ENCODE results near the gene FDX2.

FDX2 gene

GRCh38 chr19:10289167-10289835 is 26.5 kb downstream of the FDX2 start:
- DNase-seq (ENCODE audit: extremely low spot score) = peak; percentile 70
- no peak for TF ChIP-seq ARNT (IDR thresholded peaks at IDR 0.05)
- no peak for TF ChIP-seq ZNF384 (IDR thresholded peaks at IDR 0.05)
- TF ChIP-seq L3MBTL2 (conservative IDR thresholded peaks at IDR 0.05) = peak; percentile 94
- TF ChIP-seq NFRKB (IDR thresholded peaks at IDR 0.05) = no peak
- TF ChIP-seq LEF1 (IDR thresholded peaks at IDR 0.05; ENCODE audit: borderline replicate concordance) = no peak
- TF ChIP-seq TARDBP (IDR thresholded peaks at IDR 0.05) = no peak
- TF ChIP-seq CTBP1 (IDR thresholded peaks at IDR 0.05; ENCODE audit: borderline replicate concordance) = no peak
- TF ChIP-seq FOXA1 (IDR thresholded peaks at IDR 0.05) = no peak
- no peak for TF ChIP-seq BHLHE40 (IDR thresholded peaks at IDR 0.05; ENCODE audit: borderline replicate concordance)
- ChIA-PET CTCF (interaction anchor here (0.6 to 1.8 kb wide), 12 partner anchors 10 to 283 kb away, joined by 3 to 9 read pairs (median 4); no protein-coding TSS in a partner anchor), POLR2A (interaction anchor here (0.6 to 4.3 kb wide), 14 partner anchors 9 to 313 kb away, joined by 3 to 41 read pairs (median 5); partner anchors contain the start of genes DNMT1, FDX2, ICAM1 and RAVER1)

GRCh38 chr19:10288662-10289166 is 27.1 kb downstream of the FDX2 start:
- DNase-seq (ENCODE audit: extremely low spot score) = no peak
- POLR2A ChIA-PET = interaction anchor here (1.0 to 4.3 kb wide), 11 partner anchors 9 to 94 kb away, joined by 3 to 41 read pairs (median 7); partner anchors contain the start of genes DNMT1, FDX2, ICAM1 and RAVER1
- TF ChIP-seq TARDBP (IDR thresholded peaks at IDR 0.05) (0 out of 2 replicates have a peak, but pooled peaks have one; percentile 37), HDGF (IDR thresholded peaks at IDR 0.05; ENCODE audit: borderline replicate concordance) (no peak), ARNT (IDR thresholded peaks at IDR 0.05) (no peak)
- CTCF ChIA-PET = interaction anchor here (0.6 to 1.8 kb wide), 6 partner anchors 18 to 283 kb away, joined by 3 to 6 read pairs (median 4); no protein-coding TSS in a partner anchor

DNA sequence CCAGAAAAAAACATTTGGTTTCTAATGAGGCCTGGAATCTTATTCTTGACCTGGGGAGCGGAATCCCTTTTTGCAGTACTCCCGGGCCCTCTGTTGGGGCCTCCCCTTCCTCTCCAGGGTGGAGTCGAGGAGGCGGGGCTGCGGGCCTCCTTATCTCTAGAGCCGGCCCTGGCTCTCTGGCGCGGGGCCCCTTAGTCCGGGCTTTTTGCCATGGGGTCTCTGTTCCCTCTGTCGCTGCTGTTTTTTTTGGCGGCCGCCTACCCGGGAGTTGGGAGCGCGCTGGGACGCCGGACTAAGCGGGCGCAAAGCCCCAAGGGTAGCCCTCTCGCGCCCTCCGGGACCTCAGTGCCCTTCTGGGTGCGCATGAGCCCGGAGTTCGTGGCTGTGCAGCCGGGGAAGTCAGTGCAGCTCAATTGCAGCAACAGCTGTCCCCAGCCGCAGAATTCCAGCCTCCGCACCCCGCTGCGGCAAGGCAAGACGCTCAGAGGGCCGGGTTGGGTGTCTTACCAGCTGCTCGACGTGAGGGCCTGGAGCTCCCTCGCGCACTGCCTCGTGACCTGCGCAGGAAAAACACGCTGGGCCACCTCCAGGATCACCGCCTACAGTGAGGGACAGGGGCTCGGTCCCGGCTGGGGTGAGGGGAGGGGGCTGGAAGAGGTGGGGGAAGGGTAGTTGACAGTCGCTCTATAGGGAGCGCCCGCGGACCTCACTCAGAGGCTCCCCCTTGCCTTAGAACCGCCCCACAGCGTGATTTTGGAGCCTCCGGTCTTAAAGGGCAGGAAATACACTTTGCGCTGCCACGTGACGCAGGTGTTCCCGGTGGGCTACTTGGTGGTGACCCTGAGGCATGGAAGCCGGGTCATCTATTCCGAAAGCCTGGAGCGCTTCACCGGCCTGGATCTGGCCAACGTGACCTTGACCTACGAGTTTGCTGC is 28.7 kb downstream of the FDX2 start, which contains the start of gene ICAM4:
Gene ICAM4 (plus strand): TSS at position 153 of the 935 bp plus-strand sequence. CDS start 58 bp downstream, at position 211.
- TF ChIP-seq FOXM1 (IDR thresholded peaks at IDR 0.05; ENCODE audit: borderline replicate concordance) (no peak), L3MBTL2 (conservative IDR thresholded peaks at IDR 0.05) (no peak), TARDBP (IDR thresholded peaks at IDR 0.05) (no peak), NFRKB (IDR thresholded peaks at IDR 0.05) (no peak), SP1 (IDR thresholded peaks at IDR 0.05) (no peak), HDGF (IDR thresholded peaks at IDR 0.05; ENCODE audit: borderline replicate concordance) (no peak), FOXK2 (IDR thresholded peaks at IDR 0.05) (no peak), SUZ12 (IDR thresholded peaks at IDR 0.05) (no peak), ARNT (IDR thresholded peaks at IDR 0.05) (no peak), LEF1 (IDR thresholded peaks at IDR 0.05; ENCODE audit: borderline replicate concordance) (no peak), CTBP1 (IDR thresholded peaks at IDR 0.05; ENCODE audit: borderline replicate concordance) (no peak), PKNOX1 (IDR thresholded peaks at IDR 0.05) (no peak), ZNF384 (IDR thresholded peaks at IDR 0.05) (no peak)
- ChIA-PET POLR2A (interaction anchor here (0.6 to 4.3 kb wide), 3 partner anchors 18 to 93 kb away, joined by 3 to 41 read pairs (median 4); partner anchors contain the start of genes RAVER1 and TYK2), CTCF (interaction anchor here (0.8 to 1.1 kb wide), 2 partner anchors 28 to 102 kb away, joined by 3 to 4 read pairs; no protein-coding TSS in a partner anchor)
- peak; percentile 34 for DNase-seq (ENCODE audit: extremely low spot score)

DNA sequence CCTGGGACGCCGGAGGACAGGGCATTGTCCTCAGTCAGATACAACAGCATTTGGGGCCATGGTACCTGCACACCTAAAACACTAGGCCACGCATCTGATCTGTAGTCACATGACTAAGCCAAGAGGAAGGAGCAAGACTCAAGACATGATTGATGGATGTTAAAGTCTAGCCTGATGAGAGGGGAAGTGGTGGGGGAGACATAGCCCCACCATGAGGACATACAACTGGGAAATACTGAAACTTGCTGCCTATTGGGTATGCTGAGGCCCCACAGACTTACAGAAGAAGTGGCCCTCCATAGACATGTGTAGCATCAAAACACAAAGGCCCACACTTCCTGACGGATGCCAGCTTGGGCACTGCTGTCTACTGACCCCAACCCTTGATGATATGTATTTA is 30.4 kb downstream of the FDX2 start:
- no peak for DNase-seq (ENCODE audit: extremely low spot score)
- TF ChIP-seq FOXA1 (IDR thresholded peaks at IDR 0.05) (no peak), NFRKB (IDR thresholded peaks at IDR 0.05) (no peak), L3MBTL2 (conservative IDR thresholded peaks at IDR 0.05) (no peak), SP1 (IDR thresholded peaks at IDR 0.05) (no peak), FOXM1 (IDR thresholded peaks at IDR 0.05; ENCODE audit: borderline replicate concordance) (no peak), ARNT (IDR thresholded peaks at IDR 0.05) (no peak), ZNF384 (IDR thresholded peaks at IDR 0.05) (no peak), PKNOX1 (IDR thresholded peaks at IDR 0.05) (no peak), TARDBP (IDR thresholded peaks at IDR 0.05) (no peak), BHLHE40 (IDR thresholded peaks at IDR 0.05; ENCODE audit: borderline replicate concordance) (no peak)
- POLR2A ChIA-PET = interaction anchor here (2.3 kb wide), 1 partner anchor 95 kb away, joined by 7 read pairs; the partner anchor contains the start of gene TYK2
- CTCF ChIA-PET = no interaction called here

DNA sequence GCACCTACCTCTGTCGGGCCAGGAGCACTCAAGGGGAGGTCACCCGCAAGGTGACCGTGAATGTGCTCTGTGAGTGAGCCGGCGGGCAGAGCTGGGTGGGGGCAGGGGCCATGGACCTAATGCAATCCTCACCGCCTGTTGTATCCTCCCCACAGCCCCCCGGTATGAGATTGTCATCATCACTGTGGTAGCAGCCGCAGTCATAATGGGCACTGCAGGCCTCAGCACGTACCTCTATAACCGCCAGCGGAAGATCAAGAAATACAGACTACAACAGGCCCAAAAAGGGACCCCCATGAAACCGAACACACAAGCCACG is 30.9 kb downstream of the FDX2 start:
- no peak for TF ChIP-seq FOXM1 (IDR thresholded peaks at IDR 0.05; ENCODE audit: borderline replicate concordance)
- no peak for TF ChIP-seq SP1 (IDR thresholded peaks at IDR 0.05)
- no peak for TF ChIP-seq TARDBP (IDR thresholded peaks at IDR 0.05)
- TF ChIP-seq PKNOX1 (IDR thresholded peaks at IDR 0.05) = no peak
- no peak for TF ChIP-seq BHLHE40 (IDR thresholded peaks at IDR 0.05; ENCODE audit: borderline replicate concordance)
- TF ChIP-seq SUZ12 (IDR thresholded peaks at IDR 0.05) = no peak
- no peak for TF ChIP-seq FOXA1 (IDR thresholded peaks at IDR 0.05)
- TF ChIP-seq ARNT (IDR thresholded peaks at IDR 0.05) = no peak
- TF ChIP-seq FOXK2 (IDR thresholded peaks at IDR 0.05) = no peak
- TF ChIP-seq LEF1 (IDR thresholded peaks at IDR 0.05; ENCODE audit: borderline replicate concordance) = no peak
- TF ChIP-seq CTBP1 (IDR thresholded peaks at IDR 0.05; ENCODE audit: borderline replicate concordance) = no peak
- no peak for TF ChIP-seq HDGF (IDR thresholded peaks at IDR 0.05; ENCODE audit: borderline replicate concordance)
- no peak for TF ChIP-seq ELF4 (IDR thresholded peaks at IDR 0.05)
- TF ChIP-seq ZNF384 (IDR thresholded peaks at IDR 0.05) = no peak
- no peak for TF ChIP-seq NFRKB (IDR thresholded peaks at IDR 0.05)
- no peak for TF ChIP-seq L3MBTL2 (conservative IDR thresholded peaks at IDR 0.05)
- ChIA-PET CTCF (no interaction called here), POLR2A (interaction anchor here (2.3 kb wide), 1 partner anchor 96 kb away, joined by 7 read pairs; the partner anchor contains the start of gene TYK2)
- DNase-seq (ENCODE audit: extremely low spot score) = no peak

Measured in HEK293T (cell line).